WTC11 (cell line): ENCODE results near the gene BRPF1. TPM values are rescaled to one million over a fixed set of nuclear protein-coding genes. Genes with fewer than 3 reads are reported as not detected.

Source experiments
- ATAC-seq: fragments of 200-7000 bp; cut with Tn5 transposase; 2 replicates; pipeline ENCODE4 v1.10.0; 2021; ENCODE audit warnings: mild to moderate bottlenecking, moderate library complexity
- CTCF ChIA-PET: fragments of 300-600 bp; sonication (Branson Sonifier 250); formaldehyde crosslinking; loops from one replicate; lab custom pipeline; 2021; ENCODE audit warnings: antibody characterized with exemption; lab: Charles Lee
- POLR2A ChIA-PET: fragments of 350-600 bp; sonication (Branson Sonifier 250); formaldehyde crosslinking; loops from one replicate; lab custom pipeline; 2021; ENCODE audit warnings: antibody characterized with exemption; lab: Charles Lee
- DNase-seq: peaks from one replicate; pipeline ENCODE4 v3.0.0; 2021; ENCODE audit warnings: low spot score
- H3K27ac Mint-ChIP-seq: 2 replicates; pipeline ENCODE4 v1.8.0; 2021; ENCODE audit warnings: mixed read lengths
- H3K27me3 Mint-ChIP-seq: 2 replicates; pipeline ENCODE4 v1.8.0; 2021; ENCODE audit warnings: low read depth, mild to moderate bottlenecking, moderate library complexity, mixed read lengths
- H3K36me3 Mint-ChIP-seq: 2 replicates; pipeline ENCODE4 v1.8.0; 2021; ENCODE audit warnings: mixed read lengths
- H3K4me1 Mint-ChIP-seq: 2 replicates; pipeline ENCODE4 v1.8.0; 2022; ENCODE audit warnings: mixed read lengths
- H3K4me3 Mint-ChIP-seq: 2 replicates; pipeline ENCODE4 v1.8.0; 2021; ENCODE audit warnings: mild to moderate bottlenecking, moderate library complexity, mixed read lengths
- H3K9me3 Mint-ChIP-seq: 2 replicates; pipeline ENCODE4 v1.8.0; 2021; ENCODE audit warnings: mixed read lengths
- ATF2 ChIP-seq: sonication (generic); formaldehyde crosslinking; IDR thresholded peaks from 2 replicates; pipeline ENCODE4 v1.8.1; 2022; ENCODE audit warnings: low read depth, missing genetic modification reagents, borderline replicate concordance
- ATF3 ChIP-seq: sonication (generic); formaldehyde crosslinking; conservative IDR thresholded peaks from 2 replicates; pipeline ENCODE4 v1.8.1; 2022; ENCODE audit warnings: mild to moderate bottlenecking, missing genetic modification reagents
- CTCF ChIP-seq: fragments of 200-600 bp; IDR thresholded peaks from 2 replicates; pipeline ENCODE4 v1.8.0; 2022; ENCODE audit warnings: antibody characterized with exemption
- E2F4 ChIP-seq: sonication (generic); formaldehyde crosslinking; IDR thresholded peaks from 2 replicates; pipeline ENCODE4 v1.8.1; 2022; ENCODE audit warnings: low read depth, mild to moderate bottlenecking, moderate library complexity, missing genetic modification reagents, borderline replicate concordance
- NFATC4 ChIP-seq: fragments of 250-450 bp; sonication (Bioruptor Pico); IDR thresholded peaks from 2 replicates; pipeline ENCODE4 v1.9.0; 2021; ENCODE audit warnings: mild to moderate bottlenecking
- USF1 ChIP-seq: sonication (generic); formaldehyde crosslinking; IDR thresholded peaks from 2 replicates; pipeline ENCODE4 v1.8.0; 2022; ENCODE audit warnings: mild to moderate bottlenecking, missing genetic modification reagents
- ZMAT4 ChIP-seq: fragments of 250-450 bp; sonication (Bioruptor Pico); IDR thresholded peaks from 2 replicates; pipeline ENCODE4 v1.9.0; 2021; ENCODE audit warnings: mild to moderate bottlenecking
- ZNF281 ChIP-seq: sonication (generic); formaldehyde crosslinking; IDR thresholded peaks from 2 replicates; pipeline ENCODE4 v1.8.0; 2023; ENCODE audit warnings: mild to moderate bottlenecking, missing genetic modification reagents
- ZNF423 ChIP-seq: fragments of 250-450 bp; sonication (Bioruptor Pico); IDR thresholded peaks from 2 replicates; pipeline ENCODE4 v2.1.2; 2022; ENCODE audit warnings: mild to moderate bottlenecking, moderate library complexity
- ZNF512 ChIP-seq: sonication (generic); formaldehyde crosslinking; IDR thresholded peaks from 2 replicates; pipeline ENCODE4 v1.8.1; 2022; ENCODE audit warnings: missing genetic modification reagents, borderline replicate concordance
- total RNA-seq: library from RNA; stranded (reverse); gene quantifications from 3 replicates; pipeline ENCODE4 v1.2.3, GENCODE V29; 2021

The BRPF1 gene
- total RNA-seq, 1 experiment from 2014 or later, result 22.8 TPM

- DNase-seq (no peak), ATAC-seq (no peak)
- ChIA-PET POLR2A (no interaction called here), CTCF (interaction anchor here (0.6 kb wide), 1 partner anchor 17 kb away, joined by 3 read pairs; no protein-coding TSS in a partner anchor)
- no peak overlapping the region for H3K4me3 Mint-ChIP-seq
- no peaks in the 10 kb centered on the region for H3K9me3 Mint-ChIP-seq
- no peak for TF ChIP-seq E2F4 (CRISPR knock-in tag)
- no peaks in the 10 kb centered on the region for H3K27me3 Mint-ChIP-seq
- H3K36me3 Mint-ChIP-seq, result peaks cover 81% of the 10 kb centered on the region
- H3K4me1 Mint-ChIP-seq, result no peaks in the 10 kb centered on the region
- no peak overlapping the region for H3K27ac Mint-ChIP-seq
Observed at GRCh38 chr3:9743548-9743947, 12.0 kb downstream of the BRPF1 start.

GRCh38 chr3:9744162-9744561, 12.6 kb downstream of the BRPF1 start:
- H3K4me1 Mint-ChIP-seq, result peaks cover 3% of the 10 kb centered on the region
- TF ChIP-seq CTCF, result no peak
- TF ChIP-seq ZNF281, result no peak
- TF ChIP-seq ZNF423 (CRISPR knock-in tag), result no peak
- no peak for TF ChIP-seq ZNF512
- TF ChIP-seq USF1 (CRISPR knock-in tag), result no peak
- TF ChIP-seq ATF3, result no peak
- no peak for TF ChIP-seq NFATC4 (CRISPR knock-in tag)
- H3K27ac Mint-ChIP-seq, result no peak overlapping the region
- ATAC-seq (no peak), DNase-seq (no peak)
- H3K27me3 Mint-ChIP-seq, result no peaks in the 10 kb centered on the region
- ChIA-PET CTCF (interaction anchor here (1.0 kb wide), 1 partner anchor 17 kb away, joined by 3 read pairs; no protein-coding TSS in a partner anchor), POLR2A (no interaction called here)
- peaks cover 75% of the 10 kb centered on the region for H3K36me3 Mint-ChIP-seq
- H3K9me3 Mint-ChIP-seq, result no peaks in the 10 kb centered on the region
- H3K4me3 Mint-ChIP-seq, result no peak overlapping the region

- no peaks in the 10 kb centered on the region for H3K9me3 Mint-ChIP-seq
- CTCF ChIA-PET, result no interaction called here
- H3K36me3 Mint-ChIP-seq, result peaks cover 63% of the 10 kb centered on the region
- no peak for DNase-seq
- H3K4me1 Mint-ChIP-seq, result peaks cover 8% of the 10 kb centered on the region
- no peaks in the 10 kb centered on the region for H3K27me3 Mint-ChIP-seq
- no peak overlapping the region for H3K4me3 Mint-ChIP-seq
- no peak for ATAC-seq
- no peak for TF ChIP-seq ATF2 (CRISPR knock-in tag)
- no peak for TF ChIP-seq ZMAT4 (CRISPR knock-in tag)
- POLR2A ChIA-PET, result no interaction called here
- no peak overlapping the region for H3K27ac Mint-ChIP-seq
Observed at GRCh38 chr3:9745521-9745920, 14.0 kb downstream of the BRPF1 start.
